ENCODE data around the gene NR2F2.

NR2F2 gene

GRCh38 chr15:96341513-96342405 lies 11.3 kb downstream of the NR2F2 start:
- Histone ChIP-seq H3K9me3 (ENCODE audit: insufficient read depth, low read length) (no peaks in the 10 kb centered on the region), H3K9ac (ENCODE audit: insufficient read length, low read depth) (peak overlapping the region; percentile 50), H3K27me3 (ENCODE audit: insufficient read depth, insufficient read length) (peaks cover 88% of the 10 kb centered on the region), H3K4me1 (ENCODE audit: insufficient read depth, insufficient read length) (peaks cover 12% of the 10 kb centered on the region), H3K4me3 (ENCODE audit: insufficient read length, low read depth) (peak overlapping the region; percentile 49), H3K36me3 (ENCODE audit: insufficient read depth, insufficient read length, low read length) (no peaks in the 10 kb centered on the region)
- TF ChIP-seq SUZ12 (IDR thresholded peaks at IDR 0.05; ENCODE audit: extremely low read depth, insufficient read depth, insufficient read length) (no peak), YY1 (IDR thresholded peaks at IDR 0.05; ENCODE audit: insufficient read depth, insufficient read length) (no peak), ZNF274 (IDR thresholded peaks at IDR 0.05; ENCODE audit: low read depth, low read length) (no peak)
- no peak for DNase-seq (ENCODE audit: low read depth, low spot score)

DNA sequence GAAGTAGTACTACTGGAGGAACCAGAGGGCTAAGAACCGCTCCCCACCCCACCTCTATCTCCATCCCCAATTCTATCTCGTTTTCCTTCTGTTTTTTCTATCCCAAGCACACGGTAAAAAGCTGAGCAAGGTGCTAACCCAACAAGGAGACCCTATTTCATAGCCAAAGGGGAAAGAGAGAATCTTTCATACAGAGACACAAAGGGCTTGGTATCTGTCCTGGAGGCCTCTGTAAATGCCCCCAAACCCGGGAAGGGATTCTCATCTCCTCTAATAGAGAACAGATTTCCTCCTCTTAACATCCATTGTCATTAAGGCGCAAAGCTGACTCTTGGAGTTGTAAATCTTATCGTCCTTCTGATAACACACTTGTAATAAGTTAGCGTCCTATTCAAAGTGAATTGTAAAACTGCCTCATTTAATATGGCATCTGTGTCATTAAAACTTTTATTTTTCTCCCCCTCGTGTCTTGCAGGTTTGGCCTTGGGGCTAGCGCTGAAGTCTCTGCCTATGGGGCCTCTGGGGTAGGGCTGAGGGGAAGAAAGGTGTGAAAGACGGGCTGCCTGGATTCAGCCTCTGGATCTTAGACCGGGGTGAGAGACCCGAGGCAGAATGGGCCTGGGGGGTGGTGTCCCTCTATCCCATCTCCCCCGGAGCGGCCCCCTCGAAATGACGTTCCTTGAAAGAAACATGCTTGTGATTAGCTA lies 12.1 kb downstream of the NR2F2 start:
- no peak for DNase-seq (ENCODE audit: low read depth, low spot score)
- Histone ChIP-seq H3K4me3 (ENCODE audit: insufficient read length, low read depth) (no peak overlapping the region), H3K4me1 (ENCODE audit: insufficient read depth, insufficient read length) (peaks cover 13% of the 10 kb centered on the region), H3K9me3 (ENCODE audit: insufficient read depth, low read length) (no peaks in the 10 kb centered on the region), H3K9ac (ENCODE audit: insufficient read length, low read depth) (no peak overlapping the region), H3K27me3 (ENCODE audit: insufficient read depth, insufficient read length) (peaks cover 88% of the 10 kb centered on the region), H3K36me3 (ENCODE audit: insufficient read depth, insufficient read length, low read length) (no peaks in the 10 kb centered on the region)
- no peak for TF ChIP-seq YY1 (IDR thresholded peaks at IDR 0.05; ENCODE audit: insufficient read depth, insufficient read length)
- TF ChIP-seq SUZ12 (IDR thresholded peaks at IDR 0.05; ENCODE audit: extremely low read depth, insufficient read depth, insufficient read length), result no peak
- no peak for TF ChIP-seq ZNF274 (IDR thresholded peaks at IDR 0.05; ENCODE audit: low read depth, low read length)

- no peaks in the 10 kb centered on the region for H3K9me3 ChIP-seq (ENCODE audit: insufficient read depth, low read length)
- TF ChIP-seq SUZ12 (IDR thresholded peaks at IDR 0.05; ENCODE audit: extremely low read depth, insufficient read depth, insufficient read length) (peak; percentile 82), YY1 (IDR thresholded peaks at IDR 0.05; ENCODE audit: insufficient read depth, insufficient read length) (no peak), ZNF274 (IDR thresholded peaks at IDR 0.05; ENCODE audit: low read depth, low read length) (no peak)
- H3K4me3 ChIP-seq (ENCODE audit: insufficient read length, low read depth), result peak overlapping the region; percentile 24
- H3K36me3 ChIP-seq (ENCODE audit: insufficient read depth, insufficient read length, low read length), result no peaks in the 10 kb centered on the region
- H3K4me1 ChIP-seq (ENCODE audit: insufficient read depth, insufficient read length), result peaks cover 16% of the 10 kb centered on the region
- DNase-seq (ENCODE audit: low read depth, low spot score), result no peak
- H3K27me3 ChIP-seq (ENCODE audit: insufficient read depth, insufficient read length), result peaks cover 88% of the 10 kb centered on the region
- no peak overlapping the region for H3K9ac ChIP-seq (ENCODE audit: insufficient read length, low read depth)
These were observed 12.9 kb downstream of the NR2F2 start for GRCh38 chr15:96343113-96344059.

GRCh38 chr15:96344060-96344705 lies 13.7 kb downstream of the NR2F2 start:
- H3K9ac ChIP-seq (ENCODE audit: insufficient read length, low read depth), result no peak overlapping the region
- DNase-seq (ENCODE audit: low read depth, low spot score), result no peak
- H3K9me3 ChIP-seq (ENCODE audit: insufficient read depth, low read length), result no peaks in the 10 kb centered on the region
- no peak overlapping the region for H3K4me3 ChIP-seq (ENCODE audit: insufficient read length, low read depth)
- TF ChIP-seq ZNF274 (IDR thresholded peaks at IDR 0.05; ENCODE audit: low read depth, low read length) (no peak), SUZ12 (IDR thresholded peaks at IDR 0.05; ENCODE audit: extremely low read depth, insufficient read depth, insufficient read length) (peak; percentile 27), YY1 (IDR thresholded peaks at IDR 0.05; ENCODE audit: insufficient read depth, insufficient read length) (no peak)
- H3K36me3 ChIP-seq (ENCODE audit: insufficient read depth, insufficient read length, low read length), result no peaks in the 10 kb centered on the region
- H3K27me3 ChIP-seq (ENCODE audit: insufficient read depth, insufficient read length), result peaks cover 88% of the 10 kb centered on the region
- H3K4me1 ChIP-seq (ENCODE audit: insufficient read depth, insufficient read length), result peaks cover 16% of the 10 kb centered on the region

DNA sequence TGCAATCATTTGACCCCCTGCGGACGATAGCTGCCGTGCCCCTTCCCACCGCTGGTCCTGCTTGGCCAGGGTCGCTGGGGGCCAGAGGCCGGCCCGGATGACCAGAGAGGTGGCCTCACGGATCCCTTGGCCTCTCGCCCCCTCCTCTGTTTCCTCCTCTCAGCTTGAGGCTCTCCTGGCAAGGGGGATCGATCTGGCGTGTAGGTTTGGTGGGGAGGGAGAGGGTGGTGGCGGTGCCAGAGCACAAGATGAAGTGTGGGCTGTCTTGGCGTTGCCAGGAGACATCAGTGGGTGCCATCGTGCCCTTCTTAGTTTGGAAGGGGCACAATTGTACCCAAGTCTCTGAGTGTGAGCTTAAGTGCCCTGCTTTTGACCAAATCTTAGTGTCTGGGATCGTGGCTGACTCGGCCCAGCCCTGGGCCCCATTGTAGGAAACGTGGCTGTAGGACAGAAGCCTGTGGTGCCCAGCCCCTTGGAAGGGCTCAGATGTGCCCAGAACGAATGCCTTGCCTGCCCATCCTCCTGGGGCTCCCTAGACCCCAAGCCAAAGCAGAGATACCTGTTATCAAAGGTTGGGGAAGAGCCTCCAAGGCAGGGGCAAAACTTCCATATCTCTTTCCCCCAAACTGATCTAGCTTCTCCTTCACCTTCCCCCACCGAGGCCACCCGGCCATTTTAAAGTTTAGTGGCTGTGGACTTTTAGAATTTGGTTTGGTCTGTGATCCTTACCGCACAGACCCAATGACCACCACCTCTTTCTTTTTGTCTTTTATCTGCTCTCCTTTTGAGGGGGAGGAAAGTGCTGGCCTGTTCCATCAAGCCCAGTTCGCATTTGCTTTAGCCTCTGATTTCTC lies 14.4 kb downstream of the NR2F2 start:
- DNase-seq (ENCODE audit: low read depth, low spot score), result no peak
- no peak for TF ChIP-seq SUZ12 (IDR thresholded peaks at IDR 0.05; ENCODE audit: extremely low read depth, insufficient read depth, insufficient read length)
- no peak for TF ChIP-seq ZNF274 (IDR thresholded peaks at IDR 0.05; ENCODE audit: low read depth, low read length)
- TF ChIP-seq YY1 (IDR thresholded peaks at IDR 0.05; ENCODE audit: insufficient read depth, insufficient read length), result no peak
- Histone ChIP-seq H3K9me3 (ENCODE audit: insufficient read depth, low read length) (no peaks in the 10 kb centered on the region), H3K4me1 (ENCODE audit: insufficient read depth, insufficient read length) (peaks cover 16% of the 10 kb centered on the region), H3K4me3 (ENCODE audit: insufficient read length, low read depth) (no peak overlapping the region), H3K36me3 (ENCODE audit: insufficient read depth, insufficient read length, low read length) (no peaks in the 10 kb centered on the region), H3K27me3 (ENCODE audit: insufficient read depth, insufficient read length) (peaks cover 88% of the 10 kb centered on the region), H3K9ac (ENCODE audit: insufficient read length, low read depth) (no peak overlapping the region)
